Type B pancreatic cell (in vitro differentiated cells): ENCODE results near the gene CCDC69. TPM values are rescaled to one million over a fixed set of nuclear protein-coding genes. Genes with fewer than 3 reads are reported as not detected.

Source experiments
- DNase-seq: peaks from one replicate; pipeline ENCODE4 v3.0.0; 2021; ENCODE audit warnings: mixed read lengths; ENCODE audit not compliant: unreplicated experiment; ENCODE audit errors: extremely low spot score
- H3K27ac Mint-ChIP-seq: 2 replicates; pipeline ENCODE4 v1.8.0; 2021; ENCODE audit warnings: mild to moderate bottlenecking, mixed read lengths
- H3K27me3 Mint-ChIP-seq: 2 replicates; pipeline ENCODE4 v1.8.0; 2021; ENCODE audit warnings: mixed read lengths
- H3K36me3 Mint-ChIP-seq: 2 replicates; pipeline ENCODE4 v1.8.0; 2021; ENCODE audit warnings: mixed read lengths
- H3K4me1 Mint-ChIP-seq: one replicate; pipeline ENCODE4 v1.8.0; 2021; ENCODE audit warnings: mixed read lengths; ENCODE audit not compliant: unreplicated experiment
- H3K4me3 Mint-ChIP-seq: 2 replicates; pipeline ENCODE4 v1.8.0; 2021; ENCODE audit warnings: mild to moderate bottlenecking, mixed read lengths
- H3K9me3 Mint-ChIP-seq: 2 replicates; pipeline ENCODE4 v1.8.0; 2021; ENCODE audit warnings: mixed read lengths
- CTCF ChIP-seq: fragments of 200-600 bp; sonication (generic); conservative IDR thresholded peaks from 2 replicates; pipeline ENCODE4 v1.5.0; 2021; ENCODE audit warnings: antibody characterized with exemption, mild to moderate bottlenecking
- long read RNA-seq: library from polyadenylated mRNA; unstranded; transcript quantifications from one replicate; pipeline ENCODE4 v2.0.0, GENCODE V29; 2020
- total RNA-seq: library from RNA; stranded (reverse); gene quantifications from 2 replicates; pipeline ENCODE4 v1.2.1, GENCODE V29; 2021; ENCODE audit warnings: low replicate concordance

The CCDC69 gene
- 11.2 and 24.3 TPM in 2 replicates for total RNA-seq
- long read RNA-seq, transcript CCDC69-201 (9 exons, 3,451 nt): major isoform, 5 of 17 reads
- long read RNA-seq, partial matches to known transcripts: 0 of 17 reads
- long read RNA-seq, other reads (novel, unspliced or antisense): 12 of 17 reads

GRCh38 chr5:151223447-151224264 lies at the start of gene CCDC69:
Gene CCDC69 (minus strand): TSS chr5:151224092. CDS start chr5:151223970, 122 bp downstream.
- peak within 1 kb of the TSS; percentile 68 for H3K4me3 Mint-ChIP-seq
- DNase-seq: peak; percentile 76
- peaks cover 3% of the 10 kb centered on the region for H3K27me3 Mint-ChIP-seq
- H3K27ac Mint-ChIP-seq: peak within 1 kb of the TSS; percentile 12
- no peaks in the 10 kb centered on the region for H3K9me3 Mint-ChIP-seq
- no peaks in the 10 kb centered on the region for H3K36me3 Mint-ChIP-seq
- TF ChIP-seq CTCF: peak; percentile 53
- H3K4me1 Mint-ChIP-seq: peaks cover 14% of the 10 kb centered on the region

GRCh38 chr5:151271336-151271735 lies 47.4 kb upstream of the CCDC69 start:
- Mint-ChIP-seq H3K4me3 (no peak overlapping the region), H3K27me3 (no peaks in the 10 kb centered on the region), H3K9me3 (peaks cover 5% of the 10 kb centered on the region), H3K4me1 (no peaks in the 10 kb centered on the region), H3K27ac (no peak overlapping the region), H3K36me3 (peaks cover 13% of the 10 kb centered on the region)
- TF ChIP-seq CTCF: no peak
- DNase-seq: no peak

GRCh38 chr5:151270599-151270998 lies 46.7 kb upstream of the CCDC69 start:
- no peak overlapping the region for H3K27ac Mint-ChIP-seq
- no peak overlapping the region for H3K4me3 Mint-ChIP-seq
- no peaks in the 10 kb centered on the region for H3K4me1 Mint-ChIP-seq
- no peak for TF ChIP-seq CTCF
- H3K9me3 Mint-ChIP-seq: peaks cover 5% of the 10 kb centered on the region
- DNase-seq: no peak
- H3K27me3 Mint-ChIP-seq: no peaks in the 10 kb centered on the region
- H3K36me3 Mint-ChIP-seq: peaks cover 13% of the 10 kb centered on the region

GRCh38 chr5:151267491-151268260 lies 43.8 kb upstream of the CCDC69 start:
- Mint-ChIP-seq H3K4me1 (peaks cover 8% of the 10 kb centered on the region), H3K9me3 (no peaks in the 10 kb centered on the region), H3K27ac (no peak overlapping the region), H3K4me3 (no peak overlapping the region), H3K36me3 (peaks cover 26% of the 10 kb centered on the region), H3K27me3 (no peaks in the 10 kb centered on the region)
- TF ChIP-seq CTCF: no peak
- no peak for DNase-seq

GRCh38 chr5:151264113-151264512 lies 40.2 kb upstream of the CCDC69 start:
- Mint-ChIP-seq H3K9me3 (no peaks in the 10 kb centered on the region), H3K4me3 (peak overlapping the region; percentile 66), H3K27me3 (no peaks in the 10 kb centered on the region), H3K4me1 (peaks cover 8% of the 10 kb centered on the region), H3K36me3 (peaks cover 32% of the 10 kb centered on the region), H3K27ac (peak overlapping the region; percentile 97)
- DNase-seq: no peak
- no peak for TF ChIP-seq CTCF
